Naive thymus-derived CD4-positive, alpha-beta T cell (primary cell): ENCODE data around the gene ZNF827. TPM values are rescaled to one million over a fixed set of nuclear protein-coding genes. Genes with fewer than 3 reads are reported as not detected.
A peak's percentile ranks its signal among the peaks of the same experiment; 100 is the strongest.

ENCODE experiments used
- ATAC-seq: fragments of 150-1000 bp; cut with Tn5 transposase; 2 replicates; pipeline ENCODE4 v1.10.0; 2021; ENCODE audit warnings: mild to moderate bottlenecking, moderate library complexity
- CTCF ChIA-PET: fragments of 350-600 bp; sonication (Branson Sonifier 250); formaldehyde crosslinking; loops from one replicate; lab custom pipeline; 2021; ENCODE audit warnings: antibody characterized with exemption; lab: Charles Lee
- POLR2A ChIA-PET: fragments of 350-600 bp; sonication (Branson Sonifier 250); formaldehyde crosslinking; loops from one replicate; lab custom pipeline; 2021; ENCODE audit warnings: antibody characterized with exemption, inconsistent platforms; lab: Charles Lee
- DNase-seq, 9 donors: peaks; one replicate each; pipeline versions ENCODE4 v3.0.0 to v3.0.0-alpha.2; 2020 to 2022; ENCODE audit warnings: mixed read lengths in 1 of 9
- H3K27ac ChIP-seq: one replicate; pipeline ENCODE4 v1.7.0; 2013; ENCODE audit warnings: mild to moderate bottlenecking, low read depth, low read length, moderate library complexity
- H3K27me3 ChIP-seq, 2 donors: one replicate each; pipeline ENCODE4 v1.7.0; 2013; ENCODE audit warnings: low read length in 2 of 2, mild to moderate bottlenecking in 2 of 2, moderate library complexity in 2 of 2; ENCODE audit not compliant: control insufficient read depth in 2 of 2, insufficient read depth in 2 of 2
- H3K36me3 ChIP-seq, 3 experiments: 1 replicate in 2 of 3; 2 replicates in 1 of 3; pipeline ENCODE4 v1.7.0; 2013; ENCODE audit warnings: low read length in 3 of 3, mild to moderate bottlenecking in 3 of 3, moderate library complexity in 1 of 3; ENCODE audit not compliant: insufficient read depth in 3 of 3, control insufficient read depth in 2 of 3
- H3K4me1 ChIP-seq, 2 donors: one replicate each; pipeline ENCODE4 v1.7.0; 2013; ENCODE audit warnings: low read length in 2 of 2, mild to moderate bottlenecking in 2 of 2, moderate library complexity in 1 of 2; ENCODE audit not compliant: control insufficient read depth in 2 of 2, insufficient read depth in 2 of 2
- H3K4me3 ChIP-seq: 2 replicates; pipeline ENCODE4 v1.7.0; 2013; ENCODE audit warnings: mild to moderate bottlenecking, low read length
- H3K9me3 ChIP-seq, 3 experiments: 1 replicate in 2 of 3; 2 replicates in 1 of 3; pipeline ENCODE4 v1.7.0; 2013; ENCODE audit warnings: low read length in 3 of 3; ENCODE audit not compliant: control insufficient read depth in 2 of 3
- H3K27ac Mint-ChIP-seq, 9 donors: one replicate each; pipeline ENCODE4 v1.8.0; 2020 to 2022; ENCODE audit warnings: mixed read lengths in 9 of 9, mild to moderate bottlenecking in 8 of 9, moderate library complexity in 5 of 9, inconsistent platforms in 2 of 9
- H3K27me3 Mint-ChIP-seq, 5 donors: one replicate each; pipeline ENCODE4 v1.8.0; 2021 to 2022; ENCODE audit warnings: mixed read lengths in 5 of 5, mild to moderate bottlenecking in 1 of 5
- H3K36me3 Mint-ChIP-seq, 5 donors: one replicate each; pipeline ENCODE4 v1.8.0; 2020 to 2022; ENCODE audit warnings: mixed read lengths in 5 of 5, mild to moderate bottlenecking in 3 of 5, inconsistent platforms in 1 of 5
- H3K4me1 Mint-ChIP-seq, 7 donors: one replicate each; pipeline ENCODE4 v1.8.0; 2020 to 2022; ENCODE audit warnings: mixed read lengths in 7 of 7, mild to moderate bottlenecking in 3 of 7, inconsistent platforms in 1 of 7
- H3K4me3 Mint-ChIP-seq, 10 donors: one replicate each; pipeline ENCODE4 v1.8.0; 2020 to 2022; ENCODE audit warnings: mild to moderate bottlenecking in 10 of 10, mixed read lengths in 10 of 10, moderate library complexity in 6 of 10, inconsistent platforms in 2 of 10
- H3K9me3 Mint-ChIP-seq, 11 donors: one replicate each; pipeline ENCODE4 v1.8.0; 2020 to 2022; ENCODE audit warnings: mixed read lengths in 11 of 11, mild to moderate bottlenecking in 4 of 11, inconsistent platforms in 1 of 11, moderate library complexity in 1 of 11
- intact Hi-C, 2 donors: fragments of 100-400 bp; cut with micrococcal nuclease; formaldehyde crosslinking; loops; one replicate each; pipeline ENCODE4 v1.15.1; 2023
- polyA plus RNA-seq, 2 donors: library from polyadenylated mRNA; unstranded; fragments of 300-500 nt; fragmentation: Illumina TruSeq; gene quantifications; one replicate each; pipeline ENCODE4 v1.2.3, GENCODE V29; 2021
- total RNA-seq, 6 experiments: library from RNA in 5 of 6; stranded (reverse) in 5 of 6; gene quantifications; 1 replicate in 5 of 6; 2 replicates in 1 of 6; pipeline ENCODE4 v1.2.3 and lab custom pipeline; 2021 to 2026

Gene ZNF827
- total and polyA plus RNA-seq, 7 experiments from 2014 or later: 2.3 to 32.2 (median 21.7) TPM

DNA sequence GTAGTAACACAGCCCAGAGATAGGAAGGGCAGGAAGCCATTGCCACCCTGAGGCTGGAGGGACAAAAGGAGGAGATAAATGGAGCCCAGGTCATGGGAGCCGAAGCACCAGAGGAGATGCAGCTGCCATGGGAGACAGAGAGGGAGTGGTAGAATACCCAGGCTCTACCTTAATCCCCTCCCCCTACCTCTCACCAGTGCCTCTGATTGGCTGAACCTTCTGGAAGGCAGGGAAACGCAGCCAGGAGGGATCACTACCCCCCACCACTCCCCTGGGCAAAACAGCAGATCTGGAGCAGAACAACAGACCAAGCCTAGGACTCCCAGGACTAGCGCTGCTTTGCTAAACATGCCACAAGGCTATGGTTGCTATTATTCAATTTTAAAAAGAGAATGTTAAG is 114.2 kb downstream of the ZNF827 start:
- H3K4me1 Mint-ChIP-seq: peaks cover 0 to 30% (median 10%) of the 10 kb centered on the region in 7 donors
- peaks cover 0 to 1% (median 0%) of the 10 kb centered on the region in 11 donors for H3K9me3 Mint-ChIP-seq
- no peaks in the 10 kb centered on the region for H3K27me3 Mint-ChIP-seq
- H3K36me3 ChIP-seq: peaks cover 0 to 7% (median 0%) of the 10 kb centered on the region in 3 experiments
- peaks cover 15 to 66% (median 37%) of the 10 kb centered on the region in 5 donors for H3K36me3 Mint-ChIP-seq
- intact Hi-C loops: no loop called here
- ATAC-seq (no peak), DNase-seq (no peak)
- no peak overlapping the region for H3K4me3 Mint-ChIP-seq
- H3K27ac Mint-ChIP-seq: no peak overlapping the region
- no peak overlapping the region for H3K4me3 ChIP-seq
- no peaks in the 10 kb centered on the region for H3K27me3 ChIP-seq
- CTCF ChIA-PET: no interaction called here
- POLR2A ChIA-PET: no interaction called here
- H3K4me1 ChIP-seq: peaks cover under 1 to 2% of the 10 kb centered on the region in 2 donors
- H3K27ac ChIP-seq: no peak overlapping the region
- no peaks in the 10 kb centered on the region for H3K9me3 ChIP-seq

DNA sequence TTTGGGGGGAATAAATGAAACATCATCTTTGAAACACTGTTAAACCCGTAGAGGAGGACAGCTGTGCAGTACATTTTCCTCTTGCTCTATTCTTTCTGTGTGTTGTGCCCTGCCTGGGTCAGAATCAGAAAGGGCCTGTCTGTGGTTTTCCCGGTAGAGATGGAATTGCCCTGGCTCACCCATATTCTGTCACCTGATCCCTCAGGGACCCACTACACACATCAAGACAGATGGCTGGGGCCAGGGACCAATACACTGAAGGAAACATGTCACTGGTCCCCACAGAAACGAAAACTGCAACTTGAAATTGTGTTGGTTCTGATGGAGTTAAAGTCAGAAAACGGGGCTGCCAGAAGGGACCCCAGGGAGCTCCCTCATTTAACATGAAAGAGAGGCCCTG is 114.9 kb downstream of the ZNF827 start:
- Histone ChIP-seq H3K4me3 (no peak overlapping the region), H3K27me3 (no peaks in the 10 kb centered on the region), H3K36me3 (peaks cover 0 to 7% (median 0%) of the 10 kb centered on the region in 3 experiments), H3K4me1 (no peaks in the 10 kb centered on the region), H3K27ac (no peak overlapping the region), H3K9me3 (no peaks in the 10 kb centered on the region)
- ATAC-seq (no peak), DNase-seq (no peak)
- Mint-ChIP-seq H3K27ac (no peak overlapping the region), H3K4me1 (peaks cover 0 to 25% (median 3%) of the 10 kb centered on the region in 7 donors), H3K9me3 (peaks cover 0 to 1% (median 0%) of the 10 kb centered on the region in 11 donors), H3K4me3 (no peak overlapping the region), H3K36me3 (peaks cover 15 to 73% (median 38%) of the 10 kb centered on the region in 5 donors), H3K27me3 (no peaks in the 10 kb centered on the region)
- ChIA-PET POLR2A (no interaction called here), CTCF (no interaction called here)
- intact Hi-C loops: no loop called here

DNA sequence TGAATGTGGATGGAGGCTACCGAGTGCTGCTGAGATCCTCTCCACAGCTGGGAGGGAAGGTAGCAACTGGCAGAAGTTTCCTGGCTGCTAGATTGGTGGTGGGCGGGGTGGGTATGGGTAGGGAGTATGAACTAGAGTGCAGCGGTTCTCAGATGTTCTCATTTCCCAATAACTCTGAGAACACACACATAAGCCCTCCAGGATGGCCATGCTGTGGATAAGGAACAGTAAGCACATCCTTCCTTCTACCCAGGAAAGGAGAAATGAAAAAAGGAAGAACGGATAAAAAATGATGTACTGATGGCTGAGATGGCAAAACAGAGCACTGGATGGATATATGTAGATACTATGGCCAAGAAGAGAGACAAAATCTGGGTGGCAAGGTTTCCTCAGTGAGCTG is 116.0 kb downstream of the ZNF827 start:
- Histone ChIP-seq H3K36me3 (peaks cover 0 to 7% (median 0%) of the 10 kb centered on the region in 3 experiments), H3K9me3 (no peaks in the 10 kb centered on the region), H3K4me3 (no peak overlapping the region), H3K27ac (no peak overlapping the region), H3K27me3 (no peaks in the 10 kb centered on the region), H3K4me1 (no peaks in the 10 kb centered on the region)
- Mint-ChIP-seq H3K4me3 (no peak overlapping the region), H3K27ac (no peak overlapping the region), H3K4me1 (peaks cover 0 to 16% (median 0%) of the 10 kb centered on the region in 7 donors), H3K9me3 (peaks cover 0 to 1% (median 0%) of the 10 kb centered on the region in 11 donors), H3K36me3 (peaks cover 14 to 74% (median 49%) of the 10 kb centered on the region in 5 donors), H3K27me3 (no peaks in the 10 kb centered on the region)
- ChIA-PET POLR2A (no interaction called here), CTCF (no interaction called here)
- DNase-seq: no peak
- intact Hi-C loops: no loop called here
- ATAC-seq: no peak

DNA sequence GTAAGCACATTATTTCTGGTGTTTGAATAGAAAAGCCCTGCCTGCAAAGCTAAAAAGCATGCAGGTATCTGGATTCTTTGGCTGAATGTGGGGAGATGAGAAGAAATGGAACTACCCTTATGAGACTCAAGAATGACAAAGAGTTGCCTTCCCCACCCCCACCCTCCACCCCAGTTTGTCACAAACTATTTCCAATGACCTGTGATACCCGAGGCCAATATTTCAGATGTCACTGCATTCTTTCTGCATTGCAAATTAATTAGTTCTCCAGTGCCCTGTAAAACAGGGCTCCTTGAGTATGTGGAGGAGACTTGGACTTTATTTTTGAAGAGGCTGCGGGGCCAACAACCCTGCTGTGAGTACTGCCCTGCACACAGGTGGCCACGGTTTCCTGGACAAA is 116.4 kb downstream of the ZNF827 start:
- Mint-ChIP-seq H3K27me3 (no peaks in the 10 kb centered on the region), H3K4me3 (no peak overlapping the region), H3K4me1 (peaks cover 0 to 16% (median 0%) of the 10 kb centered on the region in 7 donors), H3K36me3 (peaks cover 18 to 75% (median 53%) of the 10 kb centered on the region in 5 donors), H3K9me3 (peaks cover 0 to 1% (median 0%) of the 10 kb centered on the region in 11 donors), H3K27ac (no peak overlapping the region)
- peaks cover 0 to 7% (median 0%) of the 10 kb centered on the region in 3 experiments for H3K36me3 ChIP-seq
- H3K9me3 ChIP-seq: no peaks in the 10 kb centered on the region
- ChIA-PET POLR2A (no interaction called here), CTCF (no interaction called here)
- no peaks in the 10 kb centered on the region for H3K27me3 ChIP-seq
- H3K4me1 ChIP-seq: no peaks in the 10 kb centered on the region
- DNase-seq: no peak
- no peak for ATAC-seq
- intact Hi-C loops: no loop called here
- no peak overlapping the region for H3K4me3 ChIP-seq
- H3K27ac ChIP-seq: no peak overlapping the region

DNA sequence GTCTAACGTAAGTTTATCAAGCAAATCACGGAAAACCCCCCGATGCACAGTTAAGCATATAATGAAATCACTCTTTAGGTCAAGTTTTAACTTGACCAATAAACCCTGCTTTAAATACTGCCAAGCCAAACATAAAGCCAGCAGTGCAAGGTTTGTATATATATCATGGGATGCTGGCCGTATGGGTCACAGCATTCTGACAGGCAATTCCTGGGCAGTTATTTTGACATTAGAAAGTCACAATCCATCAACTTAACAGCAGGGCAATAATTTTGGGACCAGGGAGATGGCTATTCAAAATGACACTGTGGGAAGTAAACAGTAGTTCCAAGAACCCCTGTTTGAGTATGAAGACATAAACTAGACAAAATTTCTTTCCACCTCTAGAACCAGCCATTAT is 116.9 kb downstream of the ZNF827 start:
- H3K27ac ChIP-seq: no peak overlapping the region
- no peak for DNase-seq
- ATAC-seq: no peak
- H3K4me1 Mint-ChIP-seq: peaks cover 0 to 16% (median 0%) of the 10 kb centered on the region in 7 donors
- intact Hi-C loops: no loop called here
- no peak overlapping the region for H3K4me3 ChIP-seq
- peaks cover 0 to 7% (median 0%) of the 10 kb centered on the region in 3 experiments for H3K36me3 ChIP-seq
- H3K4me3 Mint-ChIP-seq: no peak overlapping the region
- no peaks in the 10 kb centered on the region for H3K9me3 ChIP-seq
- no peaks in the 10 kb centered on the region for H3K27me3 Mint-ChIP-seq
- no peaks in the 10 kb centered on the region for H3K4me1 ChIP-seq
- peaks cover 21 to 77% (median 55%) of the 10 kb centered on the region in 5 donors for H3K36me3 Mint-ChIP-seq
- no peaks in the 10 kb centered on the region for H3K27me3 ChIP-seq
- H3K9me3 Mint-ChIP-seq: peaks cover 0 to 1% (median 0%) of the 10 kb centered on the region in 11 donors
- POLR2A ChIA-PET: no interaction called here
- CTCF ChIA-PET: no interaction called here
- H3K27ac Mint-ChIP-seq: no peak overlapping the region

DNA sequence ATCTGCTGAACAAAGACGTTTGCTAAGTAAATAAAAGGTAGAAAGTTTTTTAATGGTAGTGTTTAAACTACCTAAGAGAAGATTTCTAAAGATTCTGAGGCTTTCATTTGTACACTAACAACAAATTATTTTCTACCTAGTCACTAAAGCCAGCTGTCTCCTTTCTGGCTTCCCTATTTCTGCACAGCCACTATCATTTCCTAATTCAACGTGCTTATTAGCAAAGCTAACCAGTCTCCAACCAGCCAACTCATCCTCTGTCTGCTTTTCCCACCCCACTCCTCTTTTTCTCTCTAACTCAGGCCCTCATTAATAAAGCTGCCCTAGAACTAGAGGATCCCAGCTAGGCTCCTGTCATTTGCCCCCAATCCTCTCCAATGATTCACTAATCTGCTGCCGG is 118.2 kb downstream of the ZNF827 start:
- ChIA-PET POLR2A (no interaction called here), CTCF (no interaction called here)
- H3K36me3 Mint-ChIP-seq: peaks cover 16 to 78% (median 49%) of the 10 kb centered on the region in 5 donors
- H3K27ac Mint-ChIP-seq: no peak overlapping the region
- Histone ChIP-seq H3K36me3 (peaks cover 0 to 7% (median 0%) of the 10 kb centered on the region in 3 experiments), H3K27me3 (no peaks in the 10 kb centered on the region), H3K9me3 (no peaks in the 10 kb centered on the region), H3K4me1 (no peaks in the 10 kb centered on the region), H3K4me3 (no peak overlapping the region), H3K27ac (no peak overlapping the region)
- DNase-seq: no peak
- H3K9me3 Mint-ChIP-seq: peaks cover 0 to 1% (median 0%) of the 10 kb centered on the region in 11 donors
- intact Hi-C loops: no loop called here
- H3K4me3 Mint-ChIP-seq: no peak overlapping the region
- no peaks in the 10 kb centered on the region for H3K27me3 Mint-ChIP-seq
- H3K4me1 Mint-ChIP-seq: peaks cover 0 to 29% (median 0%) of the 10 kb centered on the region in 7 donors
- peak; percentile 40 for ATAC-seq

DNA sequence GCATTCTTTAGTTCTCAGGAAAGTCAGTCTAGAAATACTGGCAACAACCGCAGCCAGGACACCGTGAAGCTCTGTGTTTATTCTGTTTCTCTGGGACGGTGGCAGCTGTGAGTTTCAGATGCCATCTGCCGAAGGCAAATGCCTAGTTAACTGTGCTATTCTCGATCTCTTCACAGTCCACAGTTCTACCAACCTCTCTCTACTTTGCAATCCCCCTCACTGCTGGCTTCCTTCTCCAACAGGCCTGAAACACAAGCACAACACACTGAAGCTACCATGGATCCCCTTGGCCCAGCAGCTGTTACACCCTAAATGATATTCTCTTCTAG is 118.8 kb downstream of the ZNF827 start:
- no peak overlapping the region for H3K27ac ChIP-seq
- H3K36me3 ChIP-seq: peaks cover 0 to 7% (median 0%) of the 10 kb centered on the region in 3 experiments
- ATAC-seq (no peak), DNase-seq (no peak)
- CTCF ChIA-PET: no interaction called here
- POLR2A ChIA-PET: no interaction called here
- H3K4me3 ChIP-seq: no peak overlapping the region
- no peaks in the 10 kb centered on the region for H3K9me3 ChIP-seq
- intact Hi-C loops: no loop called here
- Mint-ChIP-seq H3K27ac (peak overlapping the region in 1 of 9 donors; percentile 12), H3K36me3 (peaks cover 19 to 78% (median 52%) of the 10 kb centered on the region in 5 donors), H3K27me3 (no peaks in the 10 kb centered on the region), H3K4me1 (peaks cover 0 to 34% (median 0%) of the 10 kb centered on the region in 7 donors), H3K9me3 (peaks cover 0 to 1% (median 0%) of the 10 kb centered on the region in 11 donors), H3K4me3 (no peak overlapping the region)
- H3K27me3 ChIP-seq: no peaks in the 10 kb centered on the region
- no peaks in the 10 kb centered on the region for H3K4me1 ChIP-seq
